Kidney epithelial cell (primary cell): ENCODE data around the gene SHQ1. TPM values are rescaled to one million over a fixed set of nuclear protein-coding genes. Genes with fewer than 3 reads are reported as not detected.
A peak's percentile ranks its signal among the peaks of the same experiment; 100 is the strongest.

ENCODE experiments used
- DNase-seq: peaks from one replicate; pipeline ENCODE4 v3.0.0-alpha.2; 2010; ENCODE audit warnings: low read depth
- H3K27me3 ChIP-seq: 2 replicates; pipeline ENCODE4 v1.6.0; 2011; ENCODE audit warnings: low read length; ENCODE audit not compliant: control insufficient read depth, insufficient read depth
- H3K36me3 ChIP-seq: 2 replicates; pipeline ENCODE4 v1.5.1; 2011; ENCODE audit warnings: low read length; ENCODE audit not compliant: control insufficient read depth, insufficient read depth
- H3K4me3 ChIP-seq: 2 replicates; pipeline ENCODE4 v1.5.1; 2011; ENCODE audit warnings: low read depth, mild to moderate bottlenecking, control low read depth, low read length
- CTCF ChIP-seq: IDR thresholded peaks from 2 replicates; pipeline ENCODE4 v1.5.1; 2011; ENCODE audit warnings: mild to moderate bottlenecking, moderate library complexity, low read length, control low read depth, inconsistent platforms; ENCODE audit not compliant: insufficient read depth, poor library complexity, severe bottlenecking
- total RNA-seq: library from RNA; depleted of rRNA; stranded (reverse); fragments of >200 nt; gene quantifications from 2 replicates; pipeline ENCODE4 v1.2.3, GENCODE V29; 2015

SHQ1 gene
- total RNA-seq, 1 donor from 2014 or later = 18.6 TPM

GRCh38 chr3:72892081-72892775 is 44.0 kb upstream of the SHQ1 start:
- Histone ChIP-seq H3K27me3 (no peaks in the 10 kb centered on the region), H3K4me3 (no peak overlapping the region), H3K36me3 (no peaks in the 10 kb centered on the region)
- TF ChIP-seq CTCF = no peak
- DNase-seq = no peak

- peak; percentile 93 for DNase-seq
These were observed 43.0 kb upstream of the SHQ1 start for GRCh38 chr3:72891053-72891855.

GRCh38 chr3:72890166-72890925 is 42.1 kb upstream of the SHQ1 start:
- Histone ChIP-seq H3K27me3 (no peaks in the 10 kb centered on the region), H3K36me3 (no peaks in the 10 kb centered on the region), H3K4me3 (no peak overlapping the region)
- no peak for TF ChIP-seq CTCF
- DNase-seq = no peak

More at GRCh38 chr3:72891053-72891855, 43.0 kb upstream of the SHQ1 start:
- no peaks in the 10 kb centered on the region for H3K36me3 ChIP-seq
- no peak overlapping the region for H3K4me3 ChIP-seq
- TF ChIP-seq CTCF = peak; percentile 22
- no peaks in the 10 kb centered on the region for H3K27me3 ChIP-seq

GRCh38 chr3:72889310-72890165 is 41.3 kb upstream of the SHQ1 start:
- peak overlapping the region; percentile 56 for H3K4me3 ChIP-seq
- no peaks in the 10 kb centered on the region for H3K36me3 ChIP-seq
- TF ChIP-seq CTCF = no peak
- no peaks in the 10 kb centered on the region for H3K27me3 ChIP-seq
- no peak for DNase-seq

- Histone ChIP-seq H3K4me3 (peak overlapping the region; percentile 56), H3K36me3 (no peaks in the 10 kb centered on the region), H3K27me3 (no peaks in the 10 kb centered on the region)
- TF ChIP-seq CTCF = no peak
- no peak for DNase-seq
These were observed 40.5 kb upstream of the SHQ1 start for GRCh38 chr3:72888546-72889309.
